ACC112 (cell line): ENCODE measurements around the gene HOXA2.

ENCODE experiments used
- H2AFZ ChIP-seq: fragments of 200-600 bp; sonication (generic); one replicate; pipeline ENCODE4 v1.6.0; 2017; ENCODE audit warnings: antibody characterized with exemption, low read length; ENCODE audit not compliant: unreplicated experiment
- H3K27ac ChIP-seq: fragments of 200-600 bp; sonication (generic); 2 replicates; pipeline ENCODE4 v1.5.1; 2014; ENCODE audit warnings: low read depth, mild to moderate bottlenecking, antibody characterized with exemption, low read length, moderate library complexity
- H3K27me3 ChIP-seq: fragments of 200-600 bp; sonication (generic); 2 replicates; pipeline ENCODE4 v1.6.1; 2014; ENCODE audit warnings: mild to moderate bottlenecking, antibody characterized with exemption, low read length, moderate library complexity, mixed read lengths; ENCODE audit not compliant: insufficient read depth
- H3K36me3 ChIP-seq: fragments of 200-600 bp; sonication (generic); 2 replicates; pipeline ENCODE4 v1.6.1; 2016; ENCODE audit warnings: mild to moderate bottlenecking, antibody characterized with exemption, low read length, moderate library complexity, mixed read lengths; ENCODE audit not compliant: insufficient read depth
- H3K4me1 ChIP-seq: fragments of 200-600 bp; sonication (generic); one replicate; pipeline ENCODE4 v1.6.1; 2016; ENCODE audit warnings: low read length, mixed read lengths; ENCODE audit not compliant: insufficient read depth, unreplicated experiment, control insufficient read depth
- H3K4me3 ChIP-seq: fragments of 200-600 bp; sonication (generic); 2 replicates; pipeline ENCODE4 v1.5.1; 2014; ENCODE audit warnings: mild to moderate bottlenecking, low read depth, low read length
- H3K79me2 ChIP-seq: fragments of 200-600 bp; sonication (generic); one replicate; pipeline ENCODE4 v1.6.0; 2016; ENCODE audit warnings: low read length; ENCODE audit not compliant: control insufficient read depth, unreplicated experiment, insufficient read depth

The HOXA2 gene

DNA sequence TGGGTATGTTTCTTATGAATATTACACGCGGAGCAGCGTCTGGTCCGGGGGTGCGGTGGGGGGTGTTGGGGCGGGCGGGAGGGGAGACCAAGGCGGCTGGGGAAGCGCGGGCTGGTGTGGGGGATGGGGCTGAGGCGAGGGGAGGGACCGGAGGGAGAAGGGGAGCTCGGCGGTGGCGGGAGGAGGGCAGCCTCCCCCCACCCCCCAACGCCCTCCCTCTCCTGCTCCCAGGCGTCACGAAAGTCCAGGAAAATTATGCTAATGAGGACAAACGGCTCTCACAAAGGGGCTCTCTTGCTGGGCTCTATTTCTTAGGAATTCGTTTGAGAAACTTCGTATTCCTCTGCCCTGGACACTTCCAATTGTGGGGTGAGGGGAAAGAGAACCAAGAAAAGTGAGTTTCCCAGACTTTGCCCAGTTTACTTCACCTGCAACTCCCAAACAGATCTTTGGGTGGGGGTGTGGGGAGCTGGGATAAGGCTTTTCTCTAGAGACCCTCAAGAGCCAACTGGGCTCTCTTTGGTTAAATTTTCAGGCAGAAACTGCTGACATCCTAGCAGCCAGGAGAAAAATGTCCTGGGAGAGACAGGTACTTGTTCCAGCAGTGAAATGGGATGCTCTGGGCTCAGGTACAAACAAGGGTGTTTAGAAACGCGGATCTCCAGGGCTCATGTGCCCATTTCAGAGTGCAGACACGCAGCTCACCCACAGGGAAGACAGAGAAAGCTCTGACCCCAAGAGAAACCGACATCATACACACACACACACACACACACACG lies 11.7 kb upstream of the HOXA2 start:
- Histone ChIP-seq H3K4me1 (no peaks in the 10 kb centered on the region), H3K27me3 (peaks cover 96% of the 10 kb centered on the region), H3K36me3 (no peaks in the 10 kb centered on the region), H3K4me3 (no peak overlapping the region), H3K79me2 (no peaks in the 10 kb centered on the region), H3K27ac (no peak overlapping the region), H2AFZ (no peak overlapping the region)

GRCh38 chr7:27112955-27113949 lies 10.8 kb upstream of the HOXA2 start:
- no peaks in the 10 kb centered on the region for H3K79me2 ChIP-seq
- H3K4me3 ChIP-seq, result no peak overlapping the region
- H3K36me3 ChIP-seq, result no peaks in the 10 kb centered on the region

DNA sequence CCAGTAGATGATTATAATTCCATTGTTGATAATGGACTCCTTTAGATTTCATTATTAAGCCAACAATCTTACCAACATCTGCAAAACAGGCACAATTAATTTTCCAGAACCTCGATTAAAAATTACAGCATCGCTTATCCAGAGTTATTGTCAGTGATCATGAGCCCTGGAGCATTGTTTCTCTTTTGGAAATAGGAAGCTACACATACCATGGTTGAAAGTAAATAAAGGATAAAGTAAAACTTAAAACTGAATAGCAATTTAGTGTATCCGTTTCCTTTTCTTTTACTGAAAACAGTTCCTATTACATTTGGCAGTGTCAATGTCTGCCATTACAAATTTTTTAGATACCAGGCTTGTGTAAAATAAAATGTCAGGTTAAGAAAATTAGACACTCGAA lies 9.9 kb upstream of the HOXA2 start:
- Histone ChIP-seq H3K27ac (no peak overlapping the region), H3K4me3 (no peak overlapping the region), H3K36me3 (no peaks in the 10 kb centered on the region), H3K4me1 (no peaks in the 10 kb centered on the region), H3K79me2 (no peaks in the 10 kb centered on the region), H3K27me3 (peaks cover 96% of the 10 kb centered on the region), H2AFZ (no peak overlapping the region)

More at GRCh38 chr7:27112955-27113949, 10.8 kb upstream of the HOXA2 start:
- Histone ChIP-seq H2AFZ (no peak overlapping the region), H3K27ac (no peak overlapping the region), H3K4me1 (no peaks in the 10 kb centered on the region), H3K27me3 (peaks cover 96% of the 10 kb centered on the region)

- no peaks in the 10 kb centered on the region for H3K36me3 ChIP-seq
- no peak overlapping the region for H2AFZ ChIP-seq
- H3K27ac ChIP-seq, result no peak overlapping the region
- no peak overlapping the region for H3K4me3 ChIP-seq
- H3K79me2 ChIP-seq, result no peaks in the 10 kb centered on the region
- H3K27me3 ChIP-seq, result peaks cover 96% of the 10 kb centered on the region
- no peaks in the 10 kb centered on the region for H3K4me1 ChIP-seq
Measured at GRCh38 chr7:27111751-27112277, 9.3 kb upstream of the HOXA2 start.

- Histone ChIP-seq H2AFZ (no peak overlapping the region), H3K27me3 (peaks cover 96% of the 10 kb centered on the region), H3K27ac (no peak overlapping the region), H3K79me2 (no peaks in the 10 kb centered on the region), H3K4me3 (no peak overlapping the region), H3K36me3 (no peaks in the 10 kb centered on the region), H3K4me1 (no peaks in the 10 kb centered on the region)
Measured at GRCh38 chr7:27111042-27111750, 8.7 kb upstream of the HOXA2 start.

GRCh38 chr7:27110186-27111031 lies 7.9 kb upstream of the HOXA2 start:
- H3K27ac ChIP-seq, result no peak overlapping the region
- peak overlapping the region; percentile 21; the same call in 1 of the 2 replicates for H3K4me3 ChIP-seq
- no peaks in the 10 kb centered on the region for H3K79me2 ChIP-seq
- H3K4me1 ChIP-seq, result no peaks in the 10 kb centered on the region
- no peak overlapping the region for H2AFZ ChIP-seq
- H3K36me3 ChIP-seq, result no peaks in the 10 kb centered on the region
- peaks cover 96% of the 10 kb centered on the region for H3K27me3 ChIP-seq

DNA sequence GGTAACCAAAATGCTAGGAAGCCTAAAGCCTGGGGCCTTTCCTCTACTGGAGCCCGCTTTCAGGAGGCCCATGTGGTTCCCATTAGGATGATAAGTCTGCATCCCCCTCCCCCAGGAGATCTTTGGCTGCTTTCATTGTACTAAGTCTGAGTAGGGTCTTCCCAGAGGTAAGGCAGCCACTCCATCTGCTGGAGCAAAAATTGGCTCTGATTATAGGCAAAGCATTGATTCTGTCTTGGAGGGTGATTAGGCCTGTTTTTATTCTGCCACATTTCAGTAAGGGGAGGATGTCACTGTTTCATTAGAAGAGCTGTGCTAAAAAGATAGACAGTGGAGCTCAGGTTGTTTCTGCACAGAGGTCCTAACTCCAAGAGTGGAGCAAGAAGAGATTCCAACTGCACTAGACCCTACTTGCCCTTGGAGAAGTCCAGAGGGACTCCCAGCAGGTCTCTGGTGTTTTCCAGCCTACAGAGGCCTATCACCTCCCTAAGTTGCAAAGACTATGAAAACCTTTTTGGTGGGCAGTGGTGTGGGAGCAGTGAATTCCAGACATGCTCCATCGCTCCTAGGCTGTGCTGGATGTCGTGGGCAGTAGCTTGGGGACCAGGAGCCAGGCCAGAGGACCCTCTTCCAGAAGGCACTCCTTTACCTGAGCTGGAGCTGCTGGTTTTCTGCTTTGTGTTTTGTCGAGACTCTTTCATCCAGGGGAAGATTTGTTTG lies 7.1 kb upstream of the HOXA2 start:
- H3K79me2 ChIP-seq, result no peaks in the 10 kb centered on the region
- no peak overlapping the region for H2AFZ ChIP-seq
- H3K4me1 ChIP-seq, result no peaks in the 10 kb centered on the region
- peaks cover 96% of the 10 kb centered on the region for H3K27me3 ChIP-seq
- H3K36me3 ChIP-seq, result no peaks in the 10 kb centered on the region
- no peak overlapping the region for H3K27ac ChIP-seq
- H3K4me3 ChIP-seq, result no peak overlapping the region

DNA sequence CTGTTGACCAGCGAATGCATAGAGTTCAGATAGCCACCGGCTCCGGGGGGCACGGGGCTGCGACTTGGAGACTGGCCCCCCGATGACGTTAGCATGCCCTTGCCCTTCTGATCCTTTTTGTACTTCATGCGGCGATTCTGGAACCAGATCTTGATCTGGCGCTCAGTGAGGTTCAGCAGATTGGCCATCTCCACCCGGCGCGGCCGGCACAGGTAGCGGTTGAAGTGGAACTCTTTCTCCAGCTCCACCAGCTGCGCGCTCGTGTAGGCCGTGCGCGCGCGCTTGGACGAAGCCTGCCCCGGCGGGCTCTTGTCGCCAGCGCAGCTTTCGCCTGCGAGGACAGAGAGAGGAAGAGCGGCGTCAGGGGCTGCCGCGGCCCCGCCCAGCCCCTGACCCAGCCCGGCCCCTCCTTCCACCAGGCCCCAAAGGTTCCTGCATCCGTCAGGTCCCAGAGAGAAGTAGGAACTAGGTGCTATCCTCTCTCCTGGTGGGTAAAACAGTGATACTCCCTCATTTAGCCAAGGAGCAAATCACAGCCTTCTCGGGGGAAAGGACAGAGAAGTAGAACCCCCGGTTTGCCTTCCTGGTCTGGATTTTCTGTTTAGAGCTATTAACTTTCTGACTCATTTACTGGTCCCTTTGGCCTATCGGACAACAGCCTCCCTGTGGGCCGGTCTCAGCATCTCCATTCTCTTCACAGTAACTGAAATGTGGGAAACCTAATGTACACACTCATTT lies 6.1 kb upstream of the HOXA2 start:
- H3K79me2 ChIP-seq, result no peaks in the 10 kb centered on the region
- no peaks in the 10 kb centered on the region for H3K4me1 ChIP-seq
- no peak overlapping the region for H2AFZ ChIP-seq
- H3K36me3 ChIP-seq, result no peaks in the 10 kb centered on the region
- peaks cover 100% of the 10 kb centered on the region for H3K27me3 ChIP-seq
- H3K27ac ChIP-seq, result no peak overlapping the region
- no peak overlapping the region for H3K4me3 ChIP-seq
